IPS DF 19.7 (cell line): Measurements from ENCODE around the gene PIAS2.
A peak's percentile ranks its signal among the peaks of the same experiment; 100 is the strongest.
"Not testable (repeated sequence)": the region's sequence is repeated elsewhere in the genome, so short reads cannot be mapped to it uniquely, and the experiment has no call there.

Experiments used
- DNase-seq: peaks from one replicate; pipeline ENCODE4 v3.0.0-alpha.2; 2013; ENCODE audit warnings: low read depth, low spot score

PIAS2 gene

GRCh38 chr18:46909497-46909896 lies 7.8 kb downstream of the PIAS2 start:
- DNase-seq: no peak

- no peak for DNase-seq
Measured at GRCh38 chr18:46903406-46903805, 13.9 kb downstream of the PIAS2 start.

- DNase-seq: peak; percentile 88
Measured at GRCh38 chr18:46899274-46899948, 17.9 kb downstream of the PIAS2 start.

- no peak for DNase-seq
Measured at GRCh38 chr18:46894124-46894523, 23.2 kb downstream of the PIAS2 start.

GRCh38 chr18:46893360-46893759 lies 23.9 kb downstream of the PIAS2 start:
- no peak for DNase-seq

GRCh38 chr18:46892842-46893241 lies 24.5 kb downstream of the PIAS2 start:
- DNase-seq: no peak

GRCh38 chr18:46891742-46892214 lies 25.5 kb downstream of the PIAS2 start:
- no peak for DNase-seq

- DNase-seq: no peak
Measured at GRCh38 chr18:46888965-46889364, 28.3 kb downstream of the PIAS2 start.

GRCh38 chr18:46886893-46887292 lies 30.4 kb downstream of the PIAS2 start:
- DNase-seq: no peak

- DNase-seq: no peak
Measured at GRCh38 chr18:46883180-46883579, 34.1 kb downstream of the PIAS2 start.

- no peak for DNase-seq
Measured at GRCh38 chr18:46877329-46877987, 39.8 kb downstream of the PIAS2 start.

GRCh38 chr18:46868169-46868921 lies 49.0 kb downstream of the PIAS2 start:
- no peak for DNase-seq

GRCh38 chr18:46867367-46868143 lies 49.8 kb downstream of the PIAS2 start:
- DNase-seq: no peak

GRCh38 chr18:46866523-46866922 lies 50.8 kb downstream of the PIAS2 start:
- DNase-seq: no peak

- DNase-seq: not testable (repeated sequence)
Measured at GRCh38 chr18:46865245-46865644, 52.1 kb downstream of the PIAS2 start.

- no peak for DNase-seq
Measured at GRCh38 chr18:46859855-46860254, 57.5 kb downstream of the PIAS2 start.

- DNase-seq: no peak
Measured at GRCh38 chr18:46858290-46858689, 59.0 kb downstream of the PIAS2 start.

- no peak for DNase-seq
Measured at GRCh38 chr18:46856973-46857372, 60.3 kb downstream of the PIAS2 start.

- no peak for DNase-seq
Measured at GRCh38 chr18:46849007-46849406, 68.3 kb downstream of the PIAS2 start.

GRCh38 chr18:46843372-46843771 lies 73.9 kb downstream of the PIAS2 start:
- DNase-seq: no peak

GRCh38 chr18:46842583-46842982 lies 74.7 kb downstream of the PIAS2 start:
- no peak for DNase-seq

- DNase-seq: no peak
Measured at GRCh38 chr18:46833899-46834298, 83.4 kb downstream of the PIAS2 start.
